HG03469 (cell line): Measurements from ENCODE around the gene SDK1.

ENCODE experiments used
- ATAC-seq: cut with Tn5 transposase; IDR thresholded peaks from one replicate; pipeline ENCODE4 v1.9.1; 2021; ENCODE audit warnings: mild to moderate bottlenecking, moderate library complexity, moderate number of reproducible peaks; ENCODE audit not compliant: unreplicated experiment

Gene SDK1

DNA sequence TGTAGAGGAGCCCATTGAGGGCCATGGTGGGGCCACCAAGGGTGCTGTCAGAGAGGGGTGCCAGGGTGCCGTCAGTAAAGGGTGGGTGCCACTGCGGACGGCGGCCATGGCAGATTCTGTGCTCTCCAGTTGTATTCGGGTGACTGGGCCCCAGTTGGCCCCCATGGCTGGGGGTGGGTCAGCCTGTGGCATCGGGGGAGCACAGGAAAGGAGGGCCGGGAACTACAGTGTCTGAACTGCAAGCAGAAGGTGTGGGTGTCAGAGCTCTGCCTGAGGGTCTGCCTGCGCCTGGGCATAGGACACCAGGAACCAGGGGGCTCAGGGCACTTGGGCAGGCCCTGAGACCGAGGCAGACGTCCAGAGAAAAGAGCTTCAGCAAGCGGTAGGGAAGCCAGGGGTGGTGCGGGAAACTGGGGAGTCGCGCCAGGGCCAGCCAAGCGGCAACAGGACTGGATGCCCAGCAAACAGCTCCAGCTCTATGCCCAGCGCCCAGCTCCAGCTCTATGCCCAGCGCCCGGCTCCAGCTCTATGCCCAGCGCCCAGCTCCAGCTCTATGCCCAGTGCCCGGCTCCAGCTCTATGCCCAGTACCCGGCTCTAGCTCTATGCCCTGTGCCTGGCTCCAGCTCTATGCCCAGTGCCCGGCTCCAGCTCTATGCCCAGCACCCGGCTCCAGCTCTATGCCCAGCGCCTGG lies 878.8 kb downstream of the SDK1 start:
- no peak for ATAC-seq

DNA sequence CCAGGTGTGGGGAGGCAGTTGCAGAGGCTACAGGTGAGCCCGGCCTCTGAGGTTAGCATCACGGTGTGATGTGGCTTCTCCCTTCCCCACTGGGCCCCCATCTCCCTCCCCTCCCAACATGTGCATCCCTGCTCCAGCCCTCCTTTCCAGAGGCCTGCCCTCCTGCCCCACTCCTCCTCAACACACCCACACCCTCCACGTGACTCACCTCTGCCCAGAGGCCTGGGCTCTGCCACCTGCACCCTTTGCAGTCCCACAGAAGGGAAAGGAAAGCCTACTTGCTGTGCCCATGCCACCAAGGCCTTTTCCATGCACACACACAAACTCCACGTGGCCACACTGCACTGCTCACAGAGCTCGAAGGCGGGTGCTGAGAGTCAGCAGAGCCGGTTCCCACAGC lies 880.4 kb downstream of the SDK1 start:
- ATAC-seq: no peak

DNA sequence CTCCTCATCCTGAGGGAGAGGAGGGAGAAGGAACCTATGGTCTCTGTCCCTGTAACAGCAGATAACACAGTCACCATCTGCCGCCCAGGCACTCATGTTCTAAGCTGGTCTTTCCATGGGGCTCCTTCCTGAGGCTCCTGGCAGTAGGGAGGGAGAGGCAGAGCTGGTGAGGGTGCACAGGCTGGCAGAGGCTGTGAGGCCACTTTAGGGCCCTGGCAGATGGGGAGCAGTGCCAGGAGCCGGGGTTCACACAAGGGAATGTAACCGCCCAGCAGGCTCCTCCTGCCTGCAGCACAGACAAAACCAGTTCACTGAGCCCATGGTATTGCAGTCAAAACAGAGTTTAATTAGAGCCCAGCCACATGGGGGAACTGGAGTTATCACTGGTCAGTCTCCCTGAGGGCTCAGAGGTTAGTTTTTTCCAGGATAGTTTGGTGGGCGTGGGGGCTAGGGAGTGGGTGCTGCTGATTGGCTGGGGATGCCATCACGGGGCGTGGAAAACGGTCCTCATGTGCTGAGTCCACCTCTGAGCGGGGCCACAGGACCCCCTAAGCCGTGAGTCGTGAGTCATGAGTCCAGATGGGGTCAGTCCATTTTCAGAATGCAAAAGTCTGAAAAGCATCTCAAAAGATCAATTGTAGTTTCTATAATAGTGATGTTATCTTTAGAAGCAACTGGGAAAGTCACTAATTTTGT lies 881.7 kb downstream of the SDK1 start:
- ATAC-seq: no peak

DNA sequence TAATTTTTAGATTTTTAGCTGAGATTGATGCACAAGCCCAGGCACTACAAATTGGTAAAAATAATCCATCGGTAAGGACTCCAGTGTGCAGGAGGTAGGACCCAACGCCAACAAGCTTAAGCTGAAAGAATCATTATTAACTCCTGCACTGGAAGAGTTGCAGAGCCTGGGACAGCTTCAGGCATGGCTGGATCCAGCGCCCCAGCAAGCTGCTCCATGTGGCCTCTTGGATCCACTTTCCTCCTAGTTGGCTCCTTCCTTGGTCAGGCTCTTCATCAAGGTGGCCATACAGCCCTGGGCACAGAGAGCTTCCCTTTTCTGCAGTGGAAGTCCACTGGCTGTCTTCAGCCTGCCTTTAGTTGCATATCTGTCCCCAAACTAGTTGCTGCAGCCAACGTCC lies 883.6 kb downstream of the SDK1 start:
- no peak for ATAC-seq

DNA sequence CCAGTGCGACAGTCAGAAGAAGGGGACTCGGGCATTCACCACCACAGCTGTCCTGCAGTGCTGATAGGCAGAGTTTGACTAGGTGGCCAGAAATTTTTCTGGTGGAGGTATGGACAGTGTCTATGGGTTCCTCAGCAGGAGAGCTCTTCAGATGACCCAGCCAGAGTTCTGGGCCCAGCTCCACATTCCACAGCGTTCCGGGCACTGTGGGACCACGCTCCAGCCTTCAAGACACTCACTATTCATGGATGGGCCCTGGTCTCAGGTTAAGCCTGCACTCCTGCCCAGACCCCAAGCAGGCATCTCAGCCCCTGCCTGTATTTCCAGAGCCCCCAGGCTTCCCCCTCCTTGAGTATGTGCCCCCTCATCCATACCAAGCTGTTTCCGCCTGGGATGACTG lies 884.1 kb downstream of the SDK1 start:
- ATAC-seq: no peak

DNA sequence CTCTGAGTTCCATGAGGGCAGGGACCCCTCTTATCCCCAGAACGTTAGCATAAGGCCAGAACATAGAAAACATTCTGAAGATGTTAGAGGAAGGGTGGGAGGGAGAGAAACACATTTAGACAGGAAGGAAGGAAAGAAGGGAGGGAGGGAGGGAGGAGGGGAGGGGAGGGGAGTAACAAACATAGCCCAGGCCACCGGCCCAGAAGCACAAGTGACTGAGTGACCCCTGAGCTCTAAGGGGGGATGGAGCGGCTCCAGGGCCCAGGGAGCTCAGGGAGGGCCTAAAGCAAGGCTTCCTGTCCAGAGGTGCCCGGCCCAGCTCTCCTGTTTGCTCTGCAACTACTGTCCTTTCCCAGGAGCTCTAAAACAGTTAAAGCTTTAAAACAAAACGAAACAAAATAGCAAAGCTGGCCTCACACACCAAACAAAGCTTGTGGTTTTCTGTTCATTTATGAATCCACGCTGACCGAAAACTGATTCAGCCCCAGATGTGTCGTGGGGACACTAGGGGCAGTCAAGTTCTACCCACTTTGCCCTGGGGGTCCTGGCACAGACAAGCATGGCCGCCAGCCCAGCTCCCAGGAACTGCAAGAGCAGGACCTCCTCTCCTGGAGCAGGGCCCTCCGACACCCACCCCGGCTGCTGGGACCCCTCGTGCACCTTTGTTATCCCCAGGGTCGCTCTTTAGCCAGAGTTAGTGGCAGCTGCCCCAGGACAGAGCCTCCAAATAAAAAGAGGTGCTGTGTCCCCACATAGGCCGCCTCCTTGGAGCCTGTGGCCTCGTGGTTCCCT lies 884.9 kb downstream of the SDK1 start:
- no peak for ATAC-seq

GRCh38 chr7:4186513-4186780 lies 885.4 kb downstream of the SDK1 start:
- no peak for ATAC-seq

GRCh38 chr7:4188651-4189050 lies 887.6 kb downstream of the SDK1 start:
- ATAC-seq: no peak

GRCh38 chr7:4189131-4189570 lies 888.1 kb downstream of the SDK1 start:
- ATAC-seq: no peak

DNA sequence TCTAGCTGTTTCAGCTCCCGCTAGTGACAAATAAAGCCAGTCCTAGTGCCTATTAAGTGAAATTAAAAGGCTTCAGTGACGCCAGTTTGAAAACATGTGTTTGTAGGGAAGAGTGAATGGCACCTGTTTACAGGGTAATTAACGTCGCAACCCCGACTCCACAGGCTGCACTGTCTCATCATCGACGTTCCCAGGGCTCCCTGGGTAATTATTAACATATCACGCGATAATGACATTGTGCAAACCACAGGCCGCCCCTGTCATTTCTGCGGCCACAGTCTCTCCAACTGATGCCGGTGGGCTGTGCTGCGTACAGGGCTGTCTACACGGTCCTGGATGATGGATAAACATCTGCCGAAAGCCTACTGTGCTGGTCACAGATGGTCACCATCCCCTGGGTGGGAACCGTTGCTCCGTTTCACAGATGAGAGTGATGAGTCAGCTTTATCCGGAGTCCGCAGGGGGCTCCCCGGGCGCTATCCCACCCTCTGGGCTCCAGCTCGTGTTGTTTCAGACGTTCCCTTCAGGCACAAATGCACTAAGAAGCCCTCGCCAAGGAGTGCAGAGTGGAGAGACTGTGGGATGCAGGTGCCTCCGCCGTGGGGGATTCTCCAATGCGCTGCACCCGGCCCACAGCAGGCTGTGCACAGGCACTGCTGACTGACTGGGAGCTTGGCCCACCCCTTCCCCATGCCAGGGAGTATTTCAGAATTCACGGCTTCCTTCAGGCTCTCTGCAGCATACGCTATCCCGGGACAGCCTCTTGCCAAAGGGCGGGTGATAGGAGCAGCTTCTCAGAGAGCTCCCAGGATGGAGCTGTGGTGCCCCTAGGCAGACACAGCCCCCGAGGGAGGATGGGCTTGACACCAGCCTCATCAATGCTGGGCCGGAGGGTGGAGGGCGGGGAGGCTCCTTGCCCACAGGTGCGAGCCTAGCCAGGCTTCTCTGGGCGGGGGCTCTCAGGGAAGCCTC lies 889.2 kb downstream of the SDK1 start:
- no peak for ATAC-seq

- no peak for ATAC-seq
Measured at GRCh38 chr7:4191046-4191445, 890.0 kb downstream of the SDK1 start.

- no peak for ATAC-seq
Measured at GRCh38 chr7:4191525-4191924, 890.5 kb downstream of the SDK1 start.

- ATAC-seq: no peak
Measured at GRCh38 chr7:4195660-4196059, 894.6 kb downstream of the SDK1 start.

GRCh38 chr7:4196121-4196819 lies 895.2 kb downstream of the SDK1 start:
- ATAC-seq: no peak

GRCh38 chr7:4198301-4198700 lies 897.2 kb downstream of the SDK1 start:
- ATAC-seq: no peak

DNA sequence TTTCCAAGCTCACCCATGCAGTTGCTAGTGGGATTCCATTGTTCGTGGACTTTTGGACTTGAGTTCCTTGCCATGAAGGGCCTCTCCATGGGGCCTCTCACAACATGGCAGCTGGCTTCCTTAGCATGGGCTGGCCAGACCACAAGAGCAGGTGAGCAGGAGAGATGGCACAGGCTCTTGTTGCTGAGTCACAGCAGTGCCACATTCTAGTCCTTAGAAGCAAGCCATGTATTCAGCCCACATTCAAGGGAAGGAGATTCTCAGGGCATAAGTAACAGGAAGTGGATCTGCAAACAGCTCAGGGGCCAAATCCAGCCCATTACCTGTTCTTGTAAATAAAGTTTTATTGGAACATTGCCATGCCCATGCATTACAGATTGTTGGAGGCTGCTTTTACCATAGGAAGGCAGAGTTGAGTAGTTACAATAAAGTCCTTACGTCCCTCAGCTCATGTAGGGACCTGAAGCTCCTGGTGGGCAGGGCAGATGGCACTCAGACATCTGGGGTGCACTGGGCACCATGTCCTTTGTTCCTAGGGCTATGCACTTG lies 899.6 kb downstream of the SDK1 start:
- ATAC-seq: no peak

GRCh38 chr7:4201566-4201965 lies 900.5 kb downstream of the SDK1 start:
- ATAC-seq: no peak

DNA sequence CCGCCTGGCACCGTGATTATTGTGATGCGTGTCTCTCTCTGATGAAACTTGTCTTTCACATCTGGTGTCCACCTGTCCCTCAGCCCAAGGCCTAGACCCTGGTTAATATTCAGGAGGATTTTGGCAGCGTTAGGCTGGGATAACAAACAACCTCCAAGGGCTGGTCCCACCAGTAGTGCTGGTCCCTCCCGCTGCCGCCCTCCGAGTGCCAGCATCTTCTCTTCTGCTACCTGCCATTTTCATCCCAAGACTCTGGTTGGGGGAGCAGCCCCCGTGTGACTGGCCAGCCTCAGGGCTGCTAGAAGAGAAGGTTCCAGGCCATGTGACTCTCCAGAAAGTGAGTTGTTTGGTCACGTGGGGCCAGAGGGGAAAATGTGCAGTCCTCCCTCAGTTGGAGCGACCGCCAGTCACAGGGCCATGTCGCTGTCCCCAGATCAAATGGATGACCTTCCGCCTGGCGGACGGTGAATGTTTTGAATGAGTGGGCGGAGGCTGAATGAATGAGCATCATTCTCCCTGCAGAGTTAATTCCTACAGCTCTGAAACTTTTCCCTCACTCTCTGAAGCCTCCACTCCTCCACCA lies 901.2 kb downstream of the SDK1 start:
- ATAC-seq: no peak

DNA sequence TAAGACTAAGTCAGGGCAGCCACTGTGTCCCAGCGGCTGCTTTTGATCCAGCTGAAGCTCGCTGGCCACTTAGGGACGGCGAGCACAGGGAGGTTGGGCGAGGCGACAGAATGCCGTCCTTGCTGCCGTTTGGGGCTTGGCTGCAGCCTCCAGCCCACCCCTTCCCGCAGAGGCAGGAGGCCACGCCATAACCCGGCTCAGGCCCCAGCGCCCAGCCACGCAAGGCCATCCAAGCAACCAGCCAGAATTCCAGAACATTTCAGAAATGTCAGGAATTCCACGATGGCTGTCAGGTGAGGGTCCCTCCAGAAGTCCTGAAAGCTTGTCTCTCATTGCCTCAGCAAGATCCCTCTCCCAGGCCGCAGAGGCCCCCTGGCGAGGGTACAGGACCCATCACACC lies 901.9 kb downstream of the SDK1 start:
- no peak for ATAC-seq
